Stimulated activated naive CD8-positive, alpha-beta T cell treated with anti-CD3 and anti-CD28 coated beads, Interleukin-15, Interleukin-2, amounts not matched to agents 100 ng/mL and 50 ng/mL, for 24 hours (primary cell): ENCODE data around the gene CEP89.
"Not testable (repeated sequence)": the region's sequence is repeated elsewhere in the genome, so short reads cannot be mapped to it uniquely, and the experiment has no call there.

Experiments
- H3K27ac Mint-ChIP-seq: one replicate; pipeline ENCODE4 v1.8.0; 2021; ENCODE audit warnings: mild to moderate bottlenecking, mixed read lengths
- H3K27me3 Mint-ChIP-seq: one replicate; pipeline ENCODE4 v1.8.0; 2021; ENCODE audit warnings: mixed read lengths
- H3K36me3 Mint-ChIP-seq: one replicate; pipeline ENCODE4 v1.8.0; 2021; ENCODE audit warnings: low read depth, mixed read lengths
- H3K4me1 Mint-ChIP-seq: one replicate; pipeline ENCODE4 v1.8.0; 2021; ENCODE audit warnings: low read depth, mixed read lengths
- H3K4me3 Mint-ChIP-seq: one replicate; pipeline ENCODE4 v1.8.0; 2021; ENCODE audit warnings: mild to moderate bottlenecking, mixed read lengths
- H3K9me3 Mint-ChIP-seq: one replicate; pipeline ENCODE4 v1.8.0; 2021; ENCODE audit warnings: mixed read lengths

The CEP89 gene

GRCh38 chr19:32971715-32972540, at the start of gene CEP89, which contains the start of gene FAAP24:
TSS of gene CEP89 (minus strand) at chr19:32971958. CDS start at chr19:32971874, 84 bp downstream.
TSS of gene FAAP24 (plus strand) at chr19:32972242. CDS start at chr19:32973197, 955 bp downstream.
- H3K4me1 Mint-ChIP-seq, result peaks cover 26% of the 10 kb centered on the region
- no peaks in the 10 kb centered on the region for H3K27me3 Mint-ChIP-seq
- peak within 1 kb of the TSS; percentile 99 for H3K4me3 Mint-ChIP-seq
- peaks cover 16% of the 10 kb centered on the region for H3K36me3 Mint-ChIP-seq
- no peaks in the 10 kb centered on the region for H3K9me3 Mint-ChIP-seq
- peak within 1 kb of the TSS; percentile 91 for H3K27ac Mint-ChIP-seq

GRCh38 chr19:33010891-33011290, 39.1 kb upstream of the CEP89 start:
- H3K36me3 Mint-ChIP-seq, H3K27me3 Mint-ChIP-seq, H3K9me3 Mint-ChIP-seq, H3K4me1 Mint-ChIP-seq, H3K4me3 Mint-ChIP-seq, H3K27ac Mint-ChIP-seq: not testable (repeated sequence)

- Mint-ChIP-seq H3K27me3 (no peaks in the 10 kb centered on the region), H3K4me1 (no peaks in the 10 kb centered on the region), H3K9me3 (no peaks in the 10 kb centered on the region), H3K27ac (no peak overlapping the region), H3K4me3 (no peak overlapping the region), H3K36me3 (no peaks in the 10 kb centered on the region)
Measured at GRCh38 chr19:33008738-33009137, 37.0 kb upstream of the CEP89 start.

DNA sequence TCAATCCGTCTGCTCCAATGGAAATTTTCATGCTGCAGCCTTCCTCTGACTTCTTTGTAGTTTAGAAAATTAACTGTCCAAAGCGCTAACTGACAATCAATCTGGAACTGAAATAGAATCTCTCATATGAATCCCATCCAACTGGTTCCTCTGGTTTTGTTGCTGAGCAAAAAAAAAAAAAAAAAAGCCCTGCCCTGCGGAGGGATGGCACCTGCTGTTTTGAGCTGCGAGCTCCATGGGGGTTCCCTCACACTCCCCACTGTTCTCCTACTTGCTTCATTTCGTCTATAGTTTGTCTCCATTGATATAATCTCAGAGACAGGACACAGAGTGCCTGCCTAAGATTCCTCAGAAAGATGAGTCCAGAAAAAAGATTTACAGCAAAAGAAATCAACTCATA, 33.7 kb upstream of the CEP89 start:
- H3K27me3 Mint-ChIP-seq, result no peaks in the 10 kb centered on the region
- H3K4me3 Mint-ChIP-seq, result no peak overlapping the region
- no peaks in the 10 kb centered on the region for H3K36me3 Mint-ChIP-seq
- no peaks in the 10 kb centered on the region for H3K9me3 Mint-ChIP-seq
- peaks cover 5% of the 10 kb centered on the region for H3K4me1 Mint-ChIP-seq
- no peak overlapping the region for H3K27ac Mint-ChIP-seq

DNA sequence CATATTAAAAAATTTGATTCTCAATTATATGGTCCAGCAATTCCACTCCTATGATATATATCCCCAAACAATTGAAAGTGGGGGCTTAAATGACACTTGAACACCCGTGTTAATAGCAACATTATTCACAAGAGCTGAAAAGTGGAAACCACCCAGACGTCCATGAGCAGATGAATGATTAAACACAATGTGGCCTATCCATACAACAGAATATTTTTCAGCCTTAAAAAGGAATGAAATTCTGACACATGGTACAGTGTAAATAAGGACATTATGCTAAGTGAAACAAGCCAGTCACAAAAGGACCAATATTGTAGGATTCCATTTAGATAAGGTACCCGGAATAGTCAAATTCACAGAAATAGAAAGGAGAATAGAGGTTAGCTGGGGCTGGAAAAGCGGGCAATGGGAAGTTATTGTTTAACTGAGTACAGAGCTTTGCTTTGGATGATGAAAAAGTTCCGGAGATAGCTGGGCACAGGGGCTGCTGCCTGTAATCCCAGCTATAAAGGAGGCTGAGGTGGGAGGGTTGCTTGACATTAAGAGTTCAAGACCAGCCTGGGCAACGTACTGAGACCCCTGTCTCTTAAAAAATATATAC, 31.8 kb upstream of the CEP89 start:
- H3K36me3 Mint-ChIP-seq, H3K27me3 Mint-ChIP-seq, H3K4me1 Mint-ChIP-seq, H3K9me3 Mint-ChIP-seq, H3K4me3 Mint-ChIP-seq, H3K27ac Mint-ChIP-seq: not testable (repeated sequence)

DNA sequence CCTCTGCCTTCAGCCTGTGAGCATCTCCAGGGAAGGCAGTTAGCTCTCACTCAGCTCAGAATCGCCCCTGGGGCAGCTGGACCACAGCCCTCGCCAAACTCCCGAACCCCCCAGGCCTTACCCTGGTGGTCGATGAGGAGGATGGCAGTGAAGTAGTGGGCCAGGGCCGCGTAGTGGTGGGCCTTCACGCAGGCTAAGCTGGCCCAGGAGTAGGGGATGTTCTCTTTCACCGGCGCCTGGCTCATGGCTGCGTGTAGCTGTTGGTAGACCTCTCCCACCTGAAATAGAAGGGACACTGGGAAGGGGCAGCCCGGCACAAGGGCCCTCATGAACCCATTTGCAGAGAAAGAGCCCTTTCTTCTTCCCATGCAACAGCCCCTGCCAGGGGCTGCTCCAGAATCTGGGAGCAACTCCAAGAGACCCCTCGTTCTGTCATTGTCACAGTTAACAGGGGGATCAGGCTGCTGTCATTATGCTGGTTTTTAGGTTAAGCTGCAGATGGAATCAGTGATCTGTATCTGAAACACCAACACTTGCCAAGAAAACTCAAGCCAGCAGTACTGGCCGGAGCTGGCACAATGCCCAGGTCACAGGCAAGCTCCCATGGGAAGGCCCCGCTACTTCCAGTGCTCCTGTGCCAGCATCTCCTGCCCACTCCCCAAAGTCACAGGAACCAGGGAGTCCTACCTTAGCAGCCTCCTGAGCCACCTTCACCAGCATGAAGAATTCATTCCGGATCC, 30.5 kb upstream of the CEP89 start:
- H3K36me3 Mint-ChIP-seq, H3K4me1 Mint-ChIP-seq, H3K27ac Mint-ChIP-seq, H3K27me3 Mint-ChIP-seq, H3K9me3 Mint-ChIP-seq, H3K4me3 Mint-ChIP-seq: not testable (repeated sequence)

DNA sequence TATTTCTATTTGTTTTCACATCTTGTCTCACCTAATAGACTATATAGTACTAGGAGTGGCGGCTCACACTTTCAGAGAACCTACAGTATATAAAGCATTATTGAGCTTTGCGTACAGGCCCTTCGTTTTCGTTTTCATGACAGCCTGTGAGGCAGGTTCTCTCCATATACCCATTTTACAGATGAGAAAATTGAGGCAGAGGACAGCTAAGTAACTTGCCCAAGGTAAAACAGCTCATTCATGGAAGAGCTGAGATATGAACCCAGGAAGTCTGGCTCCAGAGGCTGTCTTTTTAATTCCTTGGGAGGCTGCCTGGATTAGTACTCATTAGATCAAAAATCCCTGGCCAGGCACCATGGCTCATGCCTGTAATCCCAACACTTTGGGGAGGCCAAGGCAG, 29.2 kb upstream of the CEP89 start:
- Mint-ChIP-seq H3K27ac (no peak overlapping the region), H3K4me3 (no peak overlapping the region)

GRCh38 chr19:33000510-33000909, 28.8 kb upstream of the CEP89 start:
- Mint-ChIP-seq H3K4me1 (peaks cover 6% of the 10 kb centered on the region), H3K27ac (peak overlapping the region; percentile 33), H3K36me3 (peaks cover 4% of the 10 kb centered on the region), H3K9me3 (no peaks in the 10 kb centered on the region), H3K27me3 (peaks cover 3% of the 10 kb centered on the region), H3K4me3 (no peak overlapping the region)

More for the DNA sequence above, 29.2 kb upstream of the CEP89 start:
- Mint-ChIP-seq H3K36me3 (peaks cover 4% of the 10 kb centered on the region), H3K4me1 (peaks cover 6% of the 10 kb centered on the region), H3K9me3 (no peaks in the 10 kb centered on the region), H3K27me3 (peaks cover 3% of the 10 kb centered on the region)

DNA sequence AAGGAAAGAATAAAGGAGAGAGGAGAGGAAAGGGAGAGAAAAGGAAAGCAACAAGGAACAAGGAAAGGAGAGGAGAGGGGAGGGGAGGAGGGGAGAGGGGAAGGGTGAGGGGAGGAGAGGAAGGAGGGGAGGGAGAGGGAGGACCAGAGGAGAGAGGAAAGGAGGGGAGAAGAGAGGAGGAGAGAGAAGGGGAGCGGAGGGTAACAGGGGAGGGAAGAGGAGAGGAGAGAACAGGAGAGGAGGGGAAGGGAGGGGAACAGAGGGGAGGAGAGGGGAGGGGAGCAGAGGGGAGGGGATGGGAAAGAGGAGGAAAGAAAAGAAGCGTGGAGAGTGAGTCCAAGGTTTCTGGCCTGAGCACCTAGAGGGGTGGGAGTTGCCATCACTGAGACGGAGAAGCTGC, 27.0 kb upstream of the CEP89 start:
- no peak overlapping the region for H3K27ac Mint-ChIP-seq
- no peak overlapping the region for H3K4me3 Mint-ChIP-seq
- no peaks in the 10 kb centered on the region for H3K9me3 Mint-ChIP-seq
- peaks cover 6% of the 10 kb centered on the region for H3K4me1 Mint-ChIP-seq
- H3K27me3 Mint-ChIP-seq, result peaks cover 3% of the 10 kb centered on the region
- H3K36me3 Mint-ChIP-seq, result peaks cover 4% of the 10 kb centered on the region

GRCh38 chr19:32997716-32998355, 26.1 kb upstream of the CEP89 start:
- H3K4me3 Mint-ChIP-seq, result no peak overlapping the region
- peaks cover 3% of the 10 kb centered on the region for H3K27me3 Mint-ChIP-seq
- peaks cover 6% of the 10 kb centered on the region for H3K4me1 Mint-ChIP-seq
- H3K9me3 Mint-ChIP-seq, result no peaks in the 10 kb centered on the region
- H3K27ac Mint-ChIP-seq, result no peak overlapping the region
- H3K36me3 Mint-ChIP-seq, result peaks cover 4% of the 10 kb centered on the region

DNA sequence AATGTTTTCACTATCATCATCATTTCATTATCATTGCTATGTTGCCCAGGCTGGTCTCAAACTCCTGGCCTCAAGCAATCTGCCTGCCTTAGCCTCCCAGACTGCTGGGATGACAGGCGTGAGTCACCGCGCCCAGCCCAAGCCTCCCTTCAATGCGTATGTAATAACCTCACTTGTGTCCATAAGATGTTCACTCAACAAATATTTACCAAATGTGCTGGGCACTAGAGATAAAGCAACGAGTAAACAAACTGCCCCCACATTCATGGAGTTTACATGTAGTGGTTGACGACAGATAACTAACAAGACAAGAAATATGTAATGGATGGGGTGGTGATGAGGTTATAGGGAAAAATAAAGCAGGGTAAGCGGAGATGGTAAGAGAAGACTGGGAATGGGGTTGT, 25.3 kb upstream of the CEP89 start:
- not testable (repeated sequence) for H3K27ac Mint-ChIP-seq, H3K9me3 Mint-ChIP-seq, H3K27me3 Mint-ChIP-seq, H3K36me3 Mint-ChIP-seq, H3K4me1 Mint-ChIP-seq, H3K4me3 Mint-ChIP-seq

GRCh38 chr19:32995966-32996365, 24.2 kb upstream of the CEP89 start:
- H3K27me3 Mint-ChIP-seq, H3K4me1 Mint-ChIP-seq, H3K27ac Mint-ChIP-seq, H3K9me3 Mint-ChIP-seq, H3K4me3 Mint-ChIP-seq, H3K36me3 Mint-ChIP-seq: not testable (repeated sequence)

- Mint-ChIP-seq H3K9me3 (no peaks in the 10 kb centered on the region), H3K27ac (no peak overlapping the region), H3K4me1 (no peaks in the 10 kb centered on the region), H3K4me3 (no peak overlapping the region), H3K27me3 (no peaks in the 10 kb centered on the region), H3K36me3 (no peaks in the 10 kb centered on the region)
Measured at GRCh38 chr19:32988724-32989123, 17.0 kb upstream of the CEP89 start.

DNA sequence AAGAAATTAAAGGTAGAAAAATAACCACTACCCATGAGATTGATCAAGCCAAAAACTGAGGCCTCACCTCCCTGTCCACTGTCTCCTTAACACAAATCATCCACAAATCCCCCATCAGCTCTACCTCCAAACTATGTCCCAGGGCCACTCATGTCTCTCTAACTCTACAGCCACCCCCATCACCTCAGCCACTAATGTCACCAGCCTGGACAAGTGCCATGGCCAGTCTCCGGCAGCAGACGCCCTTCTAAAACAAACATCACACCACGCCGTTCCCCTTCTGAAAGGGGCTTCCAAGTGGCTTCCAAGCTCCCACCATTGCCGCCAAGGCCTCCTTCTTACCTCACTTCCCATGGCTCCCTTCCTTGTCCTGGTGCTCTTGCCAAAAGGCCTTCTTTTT, 16.5 kb upstream of the CEP89 start:
- not testable (repeated sequence) for H3K4me3 Mint-ChIP-seq, H3K27ac Mint-ChIP-seq, H3K36me3 Mint-ChIP-seq, H3K4me1 Mint-ChIP-seq, H3K9me3 Mint-ChIP-seq, H3K27me3 Mint-ChIP-seq

GRCh38 chr19:32982488-32982887, 10.7 kb upstream of the CEP89 start:
- not testable (repeated sequence) for H3K4me1 Mint-ChIP-seq, H3K9me3 Mint-ChIP-seq, H3K36me3 Mint-ChIP-seq, H3K27ac Mint-ChIP-seq, H3K4me3 Mint-ChIP-seq, H3K27me3 Mint-ChIP-seq
